Mesenchymal stem cell (in vitro differentiated cells and primary cell): ENCODE data around the gene TGM2.

ENCODE experiments used
- DNase-seq: peaks from one replicate; pipeline ENCODE4 v3.0.0-alpha.2; 2013
- H2AFZ ChIP-seq: one replicate; pipeline ENCODE4 v1.6.1; 2013; ENCODE audit warnings: low read depth, mild to moderate bottlenecking, control low read depth, inconsistent platforms, low read length, moderate library complexity
- H2AK5ac ChIP-seq: 2 replicates; pipeline ENCODE4 v1.6.1; 2013; ENCODE audit warnings: low read length, moderate library complexity, mild to moderate bottlenecking, inconsistent platforms; ENCODE audit not compliant: severe bottlenecking
- H2BK120ac ChIP-seq: one replicate; pipeline ENCODE4 v1.6.1; 2013; ENCODE audit warnings: low read depth, mild to moderate bottlenecking, inconsistent platforms, low read length, moderate library complexity
- H2BK12ac ChIP-seq, 2 experiments: one replicate each; pipeline ENCODE4 v1.6.1; 2013; ENCODE audit warnings: inconsistent platforms in 2 of 2, low read length in 2 of 2, mild to moderate bottlenecking in 2 of 2, moderate library complexity in 2 of 2, control low read depth in 1 of 2
- H2BK15ac ChIP-seq: one replicate; pipeline ENCODE4 v1.6.1; 2013; ENCODE audit warnings: mild to moderate bottlenecking, low read depth, inconsistent platforms; ENCODE audit not compliant: poor library complexity, severe bottlenecking
- H2BK5ac ChIP-seq: 2 replicates; pipeline ENCODE4 v1.6.1; 2013; ENCODE audit warnings: low read depth, mild to moderate bottlenecking, low read length, control low read depth, inconsistent platforms; ENCODE audit not compliant: poor library complexity, severe bottlenecking
- H3K14ac ChIP-seq, 2 experiments: one replicate each; pipeline ENCODE4 v1.6.1; 2013; ENCODE audit warnings: inconsistent platforms in 2 of 2, low read length in 2 of 2, control low read depth in 1 of 2, mild to moderate bottlenecking in 1 of 2, moderate library complexity in 1 of 2
- H3K18ac ChIP-seq, 2 experiments: one replicate each; pipeline ENCODE4 v1.6.1; 2013; ENCODE audit warnings: inconsistent platforms in 2 of 2, low read length in 2 of 2, control low read depth in 1 of 2, low read depth in 1 of 2, mild to moderate bottlenecking in 1 of 2
- H3K23ac ChIP-seq, 2 experiments: one replicate each; pipeline ENCODE4 v1.6.1; 2013; ENCODE audit warnings: inconsistent platforms in 2 of 2, low read length in 2 of 2, mild to moderate bottlenecking in 2 of 2, moderate library complexity in 2 of 2, control low read depth in 1 of 2
- H3K27ac ChIP-seq: 2 replicates; pipeline ENCODE4 v1.5.1; 2013; ENCODE audit warnings: mild to moderate bottlenecking, moderate library complexity, low read length, control low read depth, inconsistent platforms; ENCODE audit not compliant: poor library complexity, severe bottlenecking
- H3K27me3 ChIP-seq, 2 experiments: 2 replicates each; pipeline versions ENCODE4 v1.6.1 to v1.7.0; 2013; ENCODE audit warnings: low read length in 2 of 2, mild to moderate bottlenecking in 2 of 2, moderate library complexity in 2 of 2, control low read depth in 1 of 2, inconsistent platforms in 1 of 2; ENCODE audit not compliant: control insufficient read depth in 1 of 2, insufficient read depth in 1 of 2
- H3K36me3 ChIP-seq, 2 experiments: 2 replicates each; pipeline versions ENCODE4 v1.6.1 to v1.7.0; 2013; ENCODE audit warnings: low read length in 2 of 2, control low read depth in 1 of 2, inconsistent platforms in 1 of 2, low read depth in 1 of 2, mild to moderate bottlenecking in 1 of 2; ENCODE audit not compliant: insufficient read depth in 2 of 2, control insufficient read depth in 1 of 2
- H3K4ac ChIP-seq, 2 experiments: one replicate each; pipeline ENCODE4 v1.6.1; 2013; ENCODE audit warnings: inconsistent platforms in 2 of 2, low read length in 2 of 2, mild to moderate bottlenecking in 2 of 2, moderate library complexity in 2 of 2, control low read depth in 1 of 2, low read depth in 1 of 2
- H3K4me1 ChIP-seq: 2 replicates; pipeline ENCODE4 v1.6.1; 2013; ENCODE audit warnings: low read depth, low read length, control low read depth; ENCODE audit not compliant: control insufficient read depth, insufficient read depth
- H3K4me2 ChIP-seq: 2 replicates; pipeline ENCODE4 v1.6.1; 2013; ENCODE audit warnings: low read length, mild to moderate bottlenecking, inconsistent platforms; ENCODE audit not compliant: poor library complexity, severe bottlenecking
- H3K4me3 ChIP-seq, 2 experiments: 2 replicates each; pipeline versions ENCODE4 v1.5.1 to v1.7.0; 2013; ENCODE audit warnings: low read length in 2 of 2, mild to moderate bottlenecking in 2 of 2, control low read depth in 1 of 2, low read depth in 1 of 2; ENCODE audit not compliant: insufficient read depth in 1 of 2
- H3K79me1 ChIP-seq: replicated peaks from 2 replicates; pipeline ENCODE4 v1.6.1; 2013; ENCODE audit warnings: mild to moderate bottlenecking, control low read depth, low read length, inconsistent platforms; ENCODE audit not compliant: poor library complexity, severe bottlenecking
- H3K9ac ChIP-seq: 2 replicates; pipeline ENCODE4 v1.7.0; 2013; ENCODE audit warnings: mild to moderate bottlenecking, low read length, moderate library complexity
- H3K9me3 ChIP-seq: 2 replicates; pipeline ENCODE4 v1.7.0; 2013; ENCODE audit warnings: mild to moderate bottlenecking, low read length; ENCODE audit not compliant: control insufficient read depth
- H4K8ac ChIP-seq: one replicate; pipeline ENCODE4 v1.6.1; 2013; ENCODE audit warnings: inconsistent platforms, mild to moderate bottlenecking, low read length, moderate library complexity
- H4K91ac ChIP-seq: one replicate; pipeline ENCODE4 v1.6.1; 2013; ENCODE audit warnings: mild to moderate bottlenecking, low read length, inconsistent platforms
- WGBS: methylation state at CpG from one replicate; pipeline ENCODE4 v1.1.7; 2013; ENCODE audit warnings: mixed read lengths; 5-methylcytosine and 5-hydroxymethylcytosine counted together

The TGM2 gene

DNA sequence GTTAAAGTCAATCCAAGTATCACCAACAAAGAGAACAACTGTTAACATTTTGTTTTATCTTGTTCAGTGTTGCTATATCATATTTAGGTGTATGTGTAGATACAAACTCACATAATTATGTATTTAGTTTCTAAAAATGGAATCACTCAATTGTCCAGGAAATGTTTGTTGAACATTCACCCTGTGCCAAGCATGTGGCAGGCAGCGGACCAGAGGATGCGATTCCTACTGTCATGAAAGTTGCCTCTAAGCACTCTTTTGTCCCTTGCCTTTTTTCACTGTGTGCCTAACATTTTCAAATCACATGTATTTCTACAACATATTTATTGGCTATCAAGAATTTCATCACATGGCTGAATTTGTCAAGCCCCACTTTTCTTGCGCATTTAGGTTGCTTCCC is 16.9 kb upstream of the TGM2 start:
- no peak overlapping the region for H2BK120ac ChIP-seq
- H3K18ac ChIP-seq, result no peak overlapping the region
- H3K4me1 ChIP-seq, result peaks cover 10% of the 10 kb centered on the region
- H3K36me3 ChIP-seq, result no peaks in the 10 kb centered on the region
- no peak overlapping the region for H4K8ac ChIP-seq
- H4K91ac ChIP-seq, result no peak overlapping the region
- no peak overlapping the region for H2AK5ac ChIP-seq
- no peak overlapping the region for H3K4ac ChIP-seq
- H3K9me3 ChIP-seq, result peaks cover 11% of the 10 kb centered on the region
- no peak overlapping the region for H3K27ac ChIP-seq
- DNase-seq, result no peak
- H3K14ac ChIP-seq, result no peak overlapping the region
- no peak overlapping the region for H3K23ac ChIP-seq
- no peak overlapping the region for H2AFZ ChIP-seq
- H2BK5ac ChIP-seq, result no peak overlapping the region
- WGBS, result 99% methylated on average over 3 of the region's 3 CpGs
- H2BK12ac ChIP-seq, result no peak overlapping the region
- H2BK15ac ChIP-seq, result no peak overlapping the region
- no peak overlapping the region for H3K4me2 ChIP-seq
- peaks cover 0 to 6% of the 10 kb centered on the region in 2 experiments for H3K27me3 ChIP-seq
- no peak overlapping the region for H3K4me3 ChIP-seq
- no peaks in the 10 kb centered on the region for H3K79me1 ChIP-seq
- H3K9ac ChIP-seq, result no peak overlapping the region

DNA sequence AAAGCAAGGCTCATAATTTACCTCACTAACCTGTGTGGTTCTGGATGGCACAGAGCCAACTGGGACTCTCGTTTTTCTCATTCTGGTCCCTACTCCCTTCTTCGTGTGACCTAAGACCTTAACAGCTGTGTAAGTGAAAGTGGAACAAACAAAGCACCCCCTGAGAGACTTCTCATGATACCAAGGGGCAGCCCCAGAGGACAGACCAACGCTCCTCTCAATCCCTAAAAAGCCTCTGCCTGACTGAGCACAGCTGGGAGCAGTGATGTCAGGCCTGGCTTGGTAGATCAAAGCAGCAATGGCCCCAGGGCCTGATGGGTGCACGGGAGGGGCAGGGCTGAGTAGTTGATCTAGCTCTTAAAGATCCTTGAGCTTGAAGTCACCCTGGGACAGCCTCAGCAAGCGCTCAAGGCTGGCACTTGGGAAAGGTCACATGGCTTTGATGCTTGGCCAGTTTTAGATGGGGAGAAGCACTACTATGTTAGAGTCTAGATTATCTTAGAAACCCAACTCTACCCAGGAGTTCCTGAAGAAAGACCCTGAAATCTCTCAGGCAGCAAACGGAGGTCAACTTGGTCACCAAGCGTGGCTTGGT is 16.2 kb upstream of the TGM2 start:
- Histone ChIP-seq H3K79me1 (no peaks in the 10 kb centered on the region), H2BK120ac (no peak overlapping the region), H4K91ac (no peak overlapping the region), H3K4me1 (peaks cover 10% of the 10 kb centered on the region), H4K8ac (no peak overlapping the region), H3K18ac (peak overlapping the region in 1 of 2 experiments; percentile 57), H3K4me3 (no peak overlapping the region), H3K4ac (no peak overlapping the region), H3K14ac (no peak overlapping the region), H2BK5ac (no peak overlapping the region), H3K9ac (no peak overlapping the region), H2AFZ (no peak overlapping the region), H3K27ac (peak overlapping the region; percentile 7), H3K36me3 (no peaks in the 10 kb centered on the region), H3K4me2 (peak overlapping the region; percentile 15), H3K9me3 (peaks cover 11% of the 10 kb centered on the region), H2BK15ac (no peak overlapping the region), H3K27me3 (peaks cover 0 to 6% of the 10 kb centered on the region in 2 experiments), H2AK5ac (peak overlapping the region; percentile 82), H2BK12ac (peak overlapping the region in 1 of 2 experiments; percentile 37), H3K23ac (no peak overlapping the region)
- DNase-seq, result no peak
- WGBS, result 73% methylated on average over 7 of the region's 7 CpGs

DNA sequence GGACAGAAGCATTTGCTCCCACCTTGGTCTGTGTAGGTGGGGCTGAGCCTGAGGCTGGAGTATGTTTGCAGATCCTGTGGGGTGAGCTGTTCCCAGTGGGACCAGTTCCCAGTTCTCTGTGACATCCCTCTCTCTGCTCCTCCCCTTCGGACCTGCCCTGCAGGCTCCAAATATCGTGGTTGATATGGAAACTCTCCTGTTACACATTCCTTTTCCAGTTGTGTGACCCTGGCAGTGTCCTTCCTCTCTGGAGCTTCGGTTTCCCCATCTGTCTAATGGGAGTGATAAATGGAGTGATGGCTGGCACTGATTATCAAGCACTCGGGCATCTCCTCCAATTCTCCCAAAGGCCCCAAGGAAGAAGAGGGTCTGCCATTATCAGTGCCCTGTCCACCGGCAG is 15.7 kb upstream of the TGM2 start:
- Histone ChIP-seq H2BK15ac (no peak overlapping the region), H3K4me3 (no peak overlapping the region), H3K4me2 (no peak overlapping the region), H2AFZ (no peak overlapping the region), H3K14ac (no peak overlapping the region), H2BK5ac (no peak overlapping the region), H3K4ac (no peak overlapping the region), H2BK120ac (no peak overlapping the region), H3K27ac (no peak overlapping the region), H2AK5ac (no peak overlapping the region), H4K8ac (no peak overlapping the region), H3K36me3 (no peaks in the 10 kb centered on the region), H3K23ac (no peak overlapping the region), H3K27me3 (peaks cover 0 to 6% of the 10 kb centered on the region in 2 experiments), H3K79me1 (no peaks in the 10 kb centered on the region), H3K18ac (no peak overlapping the region), H2BK12ac (no peak overlapping the region), H3K4me1 (peaks cover 10% of the 10 kb centered on the region), H3K9ac (no peak overlapping the region), H4K91ac (no peak overlapping the region), H3K9me3 (peaks cover 11% of the 10 kb centered on the region)
- no peak for DNase-seq
- WGBS, result 89% methylated on average over 4 of the region's 5 CpGs

DNA sequence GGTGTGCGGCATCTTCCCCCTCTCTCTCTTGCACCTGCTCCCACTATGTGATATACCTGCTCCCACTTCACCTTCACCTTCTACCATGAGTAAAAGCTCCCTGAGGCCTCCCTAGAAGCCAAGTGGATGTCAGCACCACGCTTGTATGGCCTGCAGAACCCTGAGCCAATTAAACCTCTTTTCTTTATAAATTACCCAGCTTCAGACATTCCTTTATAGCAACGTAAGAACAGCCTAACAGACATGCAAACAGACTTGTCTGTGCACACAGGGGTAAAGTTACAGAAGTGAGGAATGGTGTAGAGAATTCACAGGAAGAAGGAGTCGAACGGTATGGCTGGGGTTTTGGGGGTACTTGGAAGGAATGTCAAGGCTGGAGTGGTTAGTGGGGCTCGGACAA is 14.8 kb upstream of the TGM2 start:
- Histone ChIP-seq H3K9me3 (peaks cover 11% of the 10 kb centered on the region), H3K14ac (no peak overlapping the region), H3K18ac (no peak overlapping the region), H2AK5ac (no peak overlapping the region), H2BK15ac (no peak overlapping the region), H3K4me3 (no peak overlapping the region), H3K27ac (no peak overlapping the region), H3K36me3 (no peaks in the 10 kb centered on the region), H3K27me3 (peaks cover 0 to 6% of the 10 kb centered on the region in 2 experiments), H3K23ac (no peak overlapping the region), H2BK5ac (no peak overlapping the region), H3K4me2 (no peak overlapping the region), H2BK12ac (no peak overlapping the region), H3K79me1 (no peaks in the 10 kb centered on the region), H2BK120ac (no peak overlapping the region), H3K9ac (no peak overlapping the region), H4K8ac (no peak overlapping the region), H4K91ac (no peak overlapping the region), H3K4me1 (peaks cover 10% of the 10 kb centered on the region), H3K4ac (no peak overlapping the region), H2AFZ (no peak overlapping the region)
- no peak for DNase-seq
- 75% methylated on average over 6 of the region's 6 CpGs for WGBS
